Measurements from ENCODE around the gene MANBA.
A peak's percentile ranks its signal among the peaks of the same experiment; 100 is the strongest.
"Not testable (repeated sequence)": the region's sequence is repeated elsewhere in the genome, so short reads cannot be mapped to it uniquely, and the experiment has no call there.

The MANBA gene

GRCh38 chr4:102725229-102725628, 35.5 kb downstream of the MANBA start:
- DNase-seq (ENCODE audit: low read depth in 2 of 2) = no peak
- TF ChIP-seq CTCF (IDR thresholded peaks at IDR 0.05; ENCODE audit: low read depth, low read length) = no peak
- H3K4me3 ChIP-seq (replicated peaks in 1 of 2; ENCODE audit: low read depth in 2 of 2, low read length in 2 of 2) = no peak overlapping the region

GRCh38 chr4:102723511-102723910, 37.3 kb downstream of the MANBA start:
- peak in 1 of 2 donors; percentile 21 for DNase-seq (ENCODE audit: low read depth in 2 of 2)
- H3K4me3 ChIP-seq (replicated peaks in 1 of 2; ENCODE audit: low read depth in 2 of 2, low read length in 2 of 2) = no peak overlapping the region
- TF ChIP-seq CTCF (IDR thresholded peaks at IDR 0.05; ENCODE audit: low read depth, low read length) = no peak

- TF ChIP-seq CTCF (IDR thresholded peaks at IDR 0.05; ENCODE audit: low read depth, low read length) = no peak
Observed at GRCh38 chr4:102722740-102723139, 38.0 kb downstream of the MANBA start.

GRCh38 chr4:102718833-102719575, 41.8 kb downstream of the MANBA start:
- DNase-seq (ENCODE audit: low read depth in 2 of 2) = peak in 1 of 2 donors; percentile 8
- H3K4me3 ChIP-seq (replicated peaks in 1 of 2; ENCODE audit: low read depth in 2 of 2, low read length in 2 of 2) = not testable (repeated sequence)

More at GRCh38 chr4:102722740-102723139, 38.0 kb downstream of the MANBA start:
- no peak overlapping the region for H3K4me3 ChIP-seq (replicated peaks in 1 of 2; ENCODE audit: low read depth in 2 of 2, low read length in 2 of 2)
- DNase-seq (ENCODE audit: low read depth in 2 of 2) = no peak

GRCh38 chr4:102717448-102718092, 43.2 kb downstream of the MANBA start:
- TF ChIP-seq CTCF (IDR thresholded peaks at IDR 0.05; ENCODE audit: low read depth, low read length) = no peak
- no peak overlapping the region for H3K4me3 ChIP-seq (replicated peaks in 1 of 2; ENCODE audit: low read depth in 2 of 2, low read length in 2 of 2)
- DNase-seq (ENCODE audit: low read depth in 2 of 2) = peak in 1 of 2 donors; percentile 38

GRCh38 chr4:102715057-102715456, 45.7 kb downstream of the MANBA start:
- peak in 1 of 2 donors; percentile 13 for DNase-seq (ENCODE audit: low read depth in 2 of 2)
- TF ChIP-seq CTCF (IDR thresholded peaks at IDR 0.05; ENCODE audit: low read depth, low read length) = no peak

GRCh38 chr4:102713774-102714173, 47.0 kb downstream of the MANBA start:
- DNase-seq (ENCODE audit: low read depth in 2 of 2); H3K4me3 ChIP-seq (replicated peaks in 1 of 2; ENCODE audit: low read depth in 2 of 2, low read length in 2 of 2): not testable (repeated sequence)

More at GRCh38 chr4:102715057-102715456, 45.7 kb downstream of the MANBA start:
- no peak overlapping the region for H3K4me3 ChIP-seq (replicated peaks in 1 of 2; ENCODE audit: low read depth in 2 of 2, low read length in 2 of 2)

All from cardiac fibroblast (primary cell).